Measurements from ENCODE around the gene TMPRSS6. TPM values are rescaled to one million over a fixed set of nuclear protein-coding genes. Genes with fewer than 3 reads are reported as not detected.

TMPRSS6 gene
- total and polyA plus RNA-seq, 2 of the 13 experiments (the other 11 are each of a cell fraction or from before 2014, with no cell fraction given) = 4.2 to 4.8 TPM

DNA sequence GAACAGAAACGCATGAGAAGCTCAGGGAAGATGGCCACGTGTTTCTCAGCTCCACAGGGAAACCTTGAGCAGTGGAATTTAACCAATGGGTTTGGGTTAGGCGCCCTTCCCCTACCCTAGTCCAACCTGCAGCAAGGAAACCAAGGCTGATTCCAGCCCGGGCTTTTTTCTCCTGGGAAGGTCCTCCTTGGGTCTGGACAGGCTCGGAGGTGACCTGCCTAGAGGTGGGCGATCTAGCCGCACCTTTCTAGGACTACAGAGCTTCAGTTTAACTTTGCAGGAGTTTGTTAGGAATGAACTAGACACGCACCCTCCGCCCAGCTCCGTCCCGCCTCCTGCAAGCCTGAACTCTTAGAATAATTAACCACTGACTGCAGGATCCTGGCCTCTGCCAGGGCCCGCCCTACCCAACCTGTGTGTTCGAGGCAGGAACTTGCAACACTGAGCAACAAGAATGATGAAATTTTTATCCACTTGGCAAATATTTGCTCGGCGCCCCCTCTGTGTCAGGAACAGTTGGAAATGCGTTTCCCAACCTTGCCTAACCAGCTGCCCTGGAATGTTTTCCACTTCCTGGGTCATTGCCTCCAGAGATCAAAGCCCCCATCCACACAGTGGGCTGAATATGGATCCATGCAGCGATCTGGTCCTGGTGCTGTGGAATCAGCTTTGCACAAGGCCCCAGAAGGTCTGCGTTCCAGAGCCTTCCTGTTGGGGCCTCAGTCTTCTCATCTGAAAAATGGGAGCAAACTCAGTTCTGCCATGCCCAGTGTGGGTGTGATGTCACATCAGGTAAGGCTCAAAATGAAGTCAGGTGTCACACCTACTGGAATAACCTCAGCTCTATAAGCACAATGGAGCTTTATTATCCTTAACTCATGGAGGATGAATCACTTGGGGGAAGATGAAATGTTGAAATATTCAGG lies 76.7 kb downstream of the TMPRSS6 start (continued):
- peak; percentile 38; the same call in 1 of the 2 replicates for TF ChIP-seq ZBTB3 (CRISPR knock-in tag; IDR thresholded peaks at IDR 0.05; ENCODE audit: borderline replicate concordance, low read depth)
- no peak; the same call in 1 of the 2 replicates for TF ChIP-seq THYN1 (CRISPR knock-in tag; IDR thresholded peaks at IDR 0.05; ENCODE audit: borderline replicate concordance, low read depth)
- TF ChIP-seq ZNF292 (CRISPR knock-in tag; IDR thresholded peaks at IDR 0.05; ENCODE audit: borderline replicate concordance, low read depth) = peak; percentile 97; the same call in 1 of the 2 replicates
- peak; percentile 81; the same call in 1 of the 2 replicates for TF ChIP-seq ZNF572 (CRISPR knock-in tag; IDR thresholded peaks at IDR 0.05)
- TF ChIP-seq KLF6 (CRISPR knock-in tag; IDR thresholded peaks at IDR 0.05) = peak; percentile 73
- peak; percentile 90 for TF ChIP-seq ZNF121 (CRISPR knock-in tag; IDR thresholded peaks at IDR 0.05)
- TF ChIP-seq MEIS1 (CRISPR knock-in tag; IDR thresholded peaks at IDR 0.05; ENCODE audit: borderline replicate concordance) = peak; percentile 65; the same call in 1 of the 2 replicates
- TF ChIP-seq, protein P1, sequence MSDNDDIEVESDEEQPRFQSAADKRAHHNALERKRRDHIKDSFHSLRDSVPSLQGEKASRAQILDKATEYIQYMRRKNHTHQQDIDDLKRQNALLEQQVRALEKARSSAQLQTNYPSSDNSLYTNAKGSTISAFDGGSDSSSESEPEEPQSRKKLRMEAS (IDR thresholded peaks at IDR 0.05) = peak; percentile 77
- peak; percentile 92; the same call in 1 of the 2 replicates for TF ChIP-seq SOX5 (CRISPR knock-in tag; IDR thresholded peaks at IDR 0.05; ENCODE audit: borderline replicate concordance)
- peak; percentile 60; the same call in 1 of the 2 replicates for TF ChIP-seq ZC3H13 (CRISPR knock-in tag; IDR thresholded peaks at IDR 0.05)
- no peak for TF ChIP-seq ZNF550 (CRISPR knock-in tag; IDR thresholded peaks at IDR 0.05; ENCODE audit: borderline replicate concordance)
- TF ChIP-seq KMT2B (CRISPR knock-in tag; IDR thresholded peaks at IDR 0.05) = no peak; the same call in 1 of the 2 replicates
- TF ChIP-seq, protein P2, sequence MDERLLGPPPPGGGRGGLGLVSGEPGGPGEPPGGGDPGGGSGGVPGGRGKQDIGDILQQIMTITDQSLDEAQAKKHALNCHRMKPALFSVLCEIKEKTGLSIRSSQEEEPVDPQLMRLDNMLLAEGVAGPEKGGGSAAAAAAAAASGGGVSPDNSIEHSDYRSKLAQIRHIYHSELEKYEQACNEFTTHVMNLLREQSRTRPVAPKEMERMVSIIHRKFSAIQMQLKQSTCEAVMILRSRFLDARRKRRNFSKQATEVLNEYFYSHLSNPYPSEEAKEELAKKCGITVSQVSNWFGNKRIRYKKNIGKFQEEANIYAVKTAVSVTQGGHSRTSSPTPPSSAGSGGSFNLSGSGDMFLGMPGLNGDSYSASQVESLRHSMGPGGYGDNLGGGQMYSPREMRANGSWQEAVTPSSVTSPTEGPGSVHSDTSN (CRISPR knock-in tag; IDR thresholded peaks at IDR 0.05) = no peak
- TF ChIP-seq, protein P3, sequence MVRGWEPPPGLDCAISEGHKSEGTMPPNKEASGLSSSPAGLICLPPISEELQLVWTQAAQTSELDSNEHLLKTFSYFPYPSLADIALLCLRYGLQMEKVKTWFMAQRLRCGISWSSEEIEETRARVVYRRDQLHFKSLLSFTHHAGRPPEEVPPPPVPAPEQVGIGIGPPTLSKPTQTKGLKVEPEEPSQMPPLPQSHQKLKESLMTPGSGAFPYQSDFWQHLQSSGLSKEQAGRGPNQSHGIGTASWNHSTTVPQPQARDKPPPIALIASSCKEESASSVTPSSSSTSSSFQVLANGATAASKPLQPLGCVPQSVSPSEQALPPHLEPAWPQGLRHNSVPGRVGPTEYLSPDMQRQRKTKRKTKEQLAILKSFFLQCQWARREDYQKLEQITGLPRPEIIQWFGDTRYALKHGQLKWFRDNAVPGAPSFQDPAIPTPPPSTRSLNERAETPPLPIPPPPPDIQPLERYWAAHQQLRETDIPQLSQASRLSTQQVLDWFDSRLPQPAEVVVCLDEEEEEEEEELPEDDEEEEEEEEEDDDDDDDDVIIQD (CRISPR knock-in tag; IDR thresholded peaks at IDR 0.05; ENCODE audit: low read depth) = peak; percentile 79; the same call in 1 of the 2 replicates
- TF ChIP-seq DMAP1 (CRISPR knock-in tag; IDR thresholded peaks at IDR 0.05) = peak; percentile 80
- TF ChIP-seq HNRNPH1 (optimal IDR thresholded peaks at IDR 0.05; ENCODE audit: low read depth, low read length) = no peak
- TF ChIP-seq, protein P4, sequence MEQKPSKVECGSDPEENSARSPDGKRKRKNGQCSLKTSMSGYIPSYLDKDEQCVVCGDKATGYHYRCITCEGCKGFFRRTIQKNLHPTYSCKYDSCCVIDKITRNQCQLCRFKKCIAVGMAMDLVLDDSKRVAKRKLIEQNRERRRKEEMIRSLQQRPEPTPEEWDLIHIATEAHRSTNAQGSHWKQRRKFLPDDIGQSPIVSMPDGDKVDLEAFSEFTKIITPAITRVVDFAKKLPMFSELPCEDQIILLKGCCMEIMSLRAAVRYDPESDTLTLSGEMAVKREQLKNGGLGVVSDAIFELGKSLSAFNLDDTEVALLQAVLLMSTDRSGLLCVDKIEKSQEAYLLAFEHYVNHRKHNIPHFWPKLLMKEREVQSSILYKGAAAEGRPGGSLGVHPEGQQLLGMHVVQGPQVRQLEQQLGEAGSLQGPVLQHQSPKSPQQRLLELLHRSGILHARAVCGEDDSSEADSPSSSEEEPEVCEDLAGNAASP (CRISPR knock-in tag; IDR thresholded peaks at IDR 0.05; ENCODE audit: borderline replicate concordance) = peak; percentile 96
- TF ChIP-seq, protein P5, sequence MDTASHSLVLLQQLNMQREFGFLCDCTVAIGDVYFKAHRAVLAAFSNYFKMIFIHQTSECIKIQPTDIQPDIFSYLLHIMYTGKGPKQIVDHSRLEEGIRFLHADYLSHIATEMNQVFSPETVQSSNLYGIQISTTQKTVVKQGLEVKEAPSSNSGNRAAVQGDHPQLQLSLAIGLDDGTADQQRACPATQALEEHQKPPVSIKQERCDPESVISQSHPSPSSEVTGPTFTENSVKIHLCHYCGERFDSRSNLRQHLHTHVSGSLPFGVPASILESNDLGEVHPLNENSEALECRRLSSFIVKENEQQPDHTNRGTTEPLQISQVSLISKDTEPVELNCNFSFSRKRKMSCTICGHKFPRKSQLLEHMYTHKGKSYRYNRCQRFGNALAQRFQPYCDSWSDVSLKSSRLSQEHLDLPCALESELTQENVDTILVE (CRISPR knock-in tag; IDR thresholded peaks at IDR 0.05) = peak; percentile 92
- no peak for TF ChIP-seq SMAD1 (CRISPR knock-in tag; IDR thresholded peaks at IDR 0.05; ENCODE audit: borderline replicate concordance, low read depth)
- TF ChIP-seq, protein P6, sequence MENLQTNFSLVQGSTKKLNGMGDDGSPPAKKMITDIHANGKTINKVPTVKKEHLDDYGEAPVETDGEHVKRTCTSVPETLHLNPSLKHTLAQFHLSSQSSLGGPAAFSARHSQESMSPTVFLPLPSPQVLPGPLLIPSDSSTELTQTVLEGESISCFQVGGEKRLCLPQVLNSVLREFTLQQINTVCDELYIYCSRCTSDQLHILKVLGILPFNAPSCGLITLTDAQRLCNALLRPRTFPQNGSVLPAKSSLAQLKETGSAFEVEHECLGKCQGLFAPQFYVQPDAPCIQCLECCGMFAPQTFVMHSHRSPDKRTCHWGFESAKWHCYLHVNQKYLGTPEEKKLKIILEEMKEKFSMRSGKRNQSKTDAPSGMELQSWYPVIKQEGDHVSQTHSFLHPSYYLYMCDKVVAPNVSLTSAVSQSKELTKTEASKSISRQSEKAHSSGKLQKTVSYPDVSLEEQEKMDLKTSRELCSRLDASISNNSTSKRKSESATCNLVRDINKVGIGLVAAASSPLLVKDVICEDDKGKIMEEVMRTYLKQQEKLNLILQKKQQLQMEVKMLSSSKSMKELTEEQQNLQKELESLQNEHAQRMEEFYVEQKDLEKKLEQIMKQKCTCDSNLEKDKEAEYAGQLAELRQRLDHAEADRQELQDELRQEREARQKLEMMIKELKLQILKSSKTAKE (CRISPR knock-in tag; IDR thresholded peaks at IDR 0.05; ENCODE audit: borderline replicate concordance) = peak; percentile 94
- TF ChIP-seq PAWR (CRISPR knock-in tag; IDR thresholded peaks at IDR 0.05; ENCODE audit: borderline replicate concordance) = no peak
